H1 (cell line): ENCODE data around the gene ENTPD6. TPM values are rescaled to one million over a fixed set of nuclear protein-coding genes. Genes with fewer than 3 reads are reported as not detected.

Source experiments
- CTCF ChIA-PET: fragments of 300-600 bp; sonication (Branson Sonifier 250); formaldehyde crosslinking; loops from one replicate; lab custom pipeline; 2021; ENCODE audit not compliant: partially characterized antibody; lab: Charles Lee
- POLR2A ChIA-PET: fragments of 300-600 bp; sonication (Branson Sonifier 250); formaldehyde crosslinking; loops from one replicate; lab custom pipeline; 2021; ENCODE audit warnings: inconsistent platforms; ENCODE audit not compliant: partially characterized antibody; lab: Charles Lee
- DNase-seq, 2 experiments: peaks; one replicate each; pipeline versions ENCODE4 v3.0.0 to v3.0.0-alpha.2; 2010 to 2022; ENCODE audit warnings: low spot score in 2 of 2, low read depth in 1 of 2, mixed read lengths in 1 of 2
- FAIRE-seq: peaks from 2 replicates; lab custom pipeline; 2011; peaks lifted over from hg19 to GRCh38; lab: Jason Lieb, UNC
- H2AFZ ChIP-seq: 2 replicates; pipeline ENCODE4 v1.8.1; 2012; ENCODE audit warnings: low read length, inconsistent platforms
- H2AK5ac ChIP-seq: 2 replicates; pipeline ENCODE4 v1.6.1; 2013; ENCODE audit warnings: low read depth, low read length
- H2BK120ac ChIP-seq: replicated peaks from 2 replicates; pipeline ENCODE3; 2013; ENCODE audit warnings: low read depth, low read length, inconsistent platforms
- H2BK12ac ChIP-seq: 2 replicates; pipeline ENCODE4 v1.6.1; 2013; ENCODE audit warnings: low read depth, low read length
- H2BK15ac ChIP-seq: 2 replicates; pipeline ENCODE4 v1.6.1; 2013; ENCODE audit warnings: low read length
- H2BK20ac ChIP-seq: 2 replicates; pipeline ENCODE4 v1.6.1; 2013; ENCODE audit warnings: low read length
- H2BK5ac ChIP-seq: 2 replicates; pipeline ENCODE4 v1.6.1; 2013; ENCODE audit warnings: low read depth, low read length
- H3K14ac ChIP-seq: 2 replicates; pipeline ENCODE4 v1.6.1; 2013; ENCODE audit warnings: inconsistent platforms; ENCODE audit not compliant: insufficient read length
- H3K18ac ChIP-seq: 2 replicates; pipeline ENCODE4 v1.6.1; 2013; ENCODE audit warnings: low read length; ENCODE audit errors: extremely low read depth
- H3K23ac ChIP-seq: 2 replicates; pipeline ENCODE4 v1.6.1; 2013; ENCODE audit warnings: inconsistent platforms; ENCODE audit not compliant: insufficient read length
- H3K23me2 ChIP-seq: 2 replicates; pipeline ENCODE4 v1.6.1; 2013; ENCODE audit warnings: low read depth, low read length
- H3K27ac ChIP-seq: 2 replicates; pipeline ENCODE4 v1.6.1; 2011; ENCODE audit warnings: low read depth, low read length, inconsistent platforms
- H3K27me3 ChIP-seq, 4 experiments: replicated peaks in 1 of 4; 1 replicate in 1 of 4; 2 replicates in 3 of 4; pipeline versions ENCODE4 v1.6.1 to v1.8.1; 2011 to 2013; ENCODE audit warnings: low read length in 3 of 4, mild to moderate bottlenecking in 3 of 4, inconsistent platforms in 2 of 4, mixed read lengths in 2 of 4, moderate library complexity in 1 of 4; ENCODE audit not compliant: control insufficient read depth in 3 of 4, insufficient read depth in 3 of 4; ENCODE audit errors: extremely low read depth in 1 of 4
- H3K36me3 ChIP-seq, 4 experiments: 2 replicates each; pipeline versions ENCODE4 v1.6.1 to v1.8.1; 2011 to 2013; ENCODE audit warnings: mild to moderate bottlenecking in 4 of 4, low read length in 3 of 4, moderate library complexity in 2 of 4, control low read depth in 1 of 4, inconsistent platforms in 1 of 4; ENCODE audit not compliant: insufficient read depth in 4 of 4, control insufficient read depth in 2 of 4
- H3K4ac ChIP-seq: replicated peaks from 2 replicates; pipeline ENCODE3; 2013; ENCODE audit warnings: low read length, low read depth, mixed read lengths, inconsistent platforms; ENCODE audit not compliant: insufficient read length
- H3K4me1 ChIP-seq, 4 experiments: replicated peaks in 1 of 4; 1 replicate in 1 of 4; 2 replicates in 3 of 4; pipeline versions ENCODE4 v1.6.1 to v1.8.1; 2011 to 2013; ENCODE audit warnings: low read length in 3 of 4, inconsistent platforms in 2 of 4, mixed read lengths in 1 of 4; ENCODE audit not compliant: insufficient read depth in 4 of 4, control insufficient read depth in 3 of 4
- H3K4me2 ChIP-seq, 2 experiments: 2 replicates each; pipeline versions ENCODE4 v1.6.1 to v1.8.1; 2011 to 2013; ENCODE audit warnings: low read depth in 2 of 2, low read length in 2 of 2, control low read depth in 1 of 2, inconsistent platforms in 1 of 2, mild to moderate bottlenecking in 1 of 2; ENCODE audit not compliant: insufficient read depth in 1 of 2
- H3K4me3 ChIP-seq, 4 experiments: fragments of 200-600, 300-600 bp in 1 of 4; sonication (generic), shearing (Covaris generic), sonication (Bioruptor Twin) in 1 of 4; 2 replicates each; pipeline versions ENCODE4 v1.5.1 to v1.8.1; 2011 to 2016; ENCODE audit warnings: low read length in 4 of 4, low read depth in 3 of 4, control low read depth in 2 of 4, inconsistent platforms in 2 of 4, mild to moderate bottlenecking in 2 of 4, mixed read lengths in 1 of 4, moderate library complexity in 1 of 4; ENCODE audit not compliant: insufficient read depth in 2 of 4; ENCODE audit errors: extremely low read depth in 1 of 4
- H3K56ac ChIP-seq: replicated peaks from 2 replicates; pipeline ENCODE3; 2013; ENCODE audit warnings: low read depth, mild to moderate bottlenecking, mixed read lengths, low read length, inconsistent platforms; ENCODE audit not compliant: insufficient read length
- H3K79me1 ChIP-seq: 2 replicates; pipeline ENCODE4 v1.6.1; 2013; ENCODE audit warnings: low read depth, low read length, control low read depth
- H3K79me2 ChIP-seq, 2 experiments: 2 replicates each; pipeline versions ENCODE4 v1.6.1 to v1.8.1; 2012 to 2013; ENCODE audit warnings: low read length in 2 of 2, mild to moderate bottlenecking in 2 of 2, inconsistent platforms in 1 of 2; ENCODE audit not compliant: insufficient read depth in 2 of 2, control insufficient read depth in 1 of 2
- H3K9ac ChIP-seq, 4 experiments: replicated peaks in 1 of 4; 1 replicate in 1 of 4; 2 replicates in 3 of 4; pipeline versions ENCODE4 v1.6.1 to v1.8.1; 2011 to 2013; ENCODE audit warnings: low read depth in 3 of 4, low read length in 3 of 4, control low read depth in 2 of 4, mild to moderate bottlenecking in 2 of 4, moderate library complexity in 2 of 4, inconsistent platforms in 1 of 4; ENCODE audit errors: extremely low read depth in 1 of 4
- H3K9me3 ChIP-seq, 2 experiments: 2 replicates each; pipeline versions ENCODE4 v1.6.1 to v1.8.1; 2012 to 2013; ENCODE audit warnings: mild to moderate bottlenecking in 2 of 2, moderate library complexity in 2 of 2, control low read depth in 1 of 2, inconsistent platforms in 1 of 2, low read depth in 1 of 2, low read length in 1 of 2, mixed read lengths in 1 of 2; ENCODE audit not compliant: insufficient read depth in 2 of 2
- H4K20me1 ChIP-seq, 2 experiments: replicated peaks in 1 of 2; 2 replicates each; pipeline versions ENCODE3 to v1.8.1; 2011 to 2013; ENCODE audit warnings: inconsistent platforms in 2 of 2, low read length in 2 of 2, mild to moderate bottlenecking in 1 of 2; ENCODE audit not compliant: insufficient read depth in 2 of 2, control insufficient read depth in 1 of 2
- H4K5ac ChIP-seq: 2 replicates; pipeline ENCODE4 v1.6.1; 2013; ENCODE audit warnings: low read length, low read depth, mixed read lengths, inconsistent platforms; ENCODE audit not compliant: insufficient read length
- H4K8ac ChIP-seq: 2 replicates; pipeline ENCODE4 v1.8.0; 2013; ENCODE audit warnings: mild to moderate bottlenecking, moderate library complexity, low read length, inconsistent platforms; ENCODE audit not compliant: insufficient read depth; ENCODE audit errors: extremely low read depth
- H4K91ac ChIP-seq: replicated peaks from 2 replicates; pipeline ENCODE3; 2013; ENCODE audit warnings: low read length, mixed read lengths, inconsistent platforms; ENCODE audit not compliant: insufficient read length
- WGBS, 2 experiments: shearing (Covaris generic) in 1 of 2; methylation state at CpG; one replicate each; pipeline versions ENCODE4 v1.1.6 to v1.1.7; 2013 to 2015; ENCODE audit warnings: low lambda C conversion rate in 2 of 2, mixed read lengths in 2 of 2, inconsistent platforms in 1 of 2, low coverage in 1 of 2, missing lambda C conversion rate in 1 of 2; ENCODE audit not compliant: insufficient replicate concordance in 2 of 2, insufficient coverage in 1 of 2, insufficient read length in 1 of 2; ENCODE audit errors: extremely low coverage in 1 of 2, missing lambda C conversion rate in 1 of 2; 5-methylcytosine and 5-hydroxymethylcytosine counted together
- polyA plus RNA-seq, 7 experiments: library from polyadenylated mRNA; depleted of rRNA in 3 of 7; stranded (reverse) in 5 of 7; unstranded in 2 of 7; fragments of >200 nt in 5 of 7; fragments of 200-250 nt in 2 of 7; gene quantifications; 1 replicate in 5 of 7; 2 replicates in 1 of 7; 4 replicates in 1 of 7; pipeline versions ENCODE4 v1.2.1 to v1.2.3, GENCODE V29; 2011 to 2013; ENCODE audit warnings: missing spikeins in 2 of 7, mixed read lengths in 2 of 7
- total RNA-seq: library from RNA; stranded (reverse); fragmentation: NEBNext Ultra II Directional; extraction: Animal tissue kit (Norgen Biotek cat#: 25700); gene quantifications from 2 replicates; pipeline ENCODE4 v1.2.1, GENCODE V29; 2021

The ENTPD6 gene
- total and polyA plus RNA-seq, 2 of the 8 experiments (the other 6 are each of a cell fraction or from before 2014, with no cell fraction given), result 47.8 to 57.3 TPM

GRCh38 chr20:25211273-25211672, 15.8 kb downstream of the ENTPD6 start:
- DNase-seq (no peak), FAIRE-seq (no peak)
- Histone ChIP-seq H4K5ac (no peak overlapping the region), H4K20me1 (peaks cover 0 to 2% of the 10 kb centered on the region in 2 experiments), H2AK5ac (no peak overlapping the region), H3K79me2 (no peaks in the 10 kb centered on the region), H2BK20ac (no peak overlapping the region), H3K4ac (no peak overlapping the region), H3K9me3 (no peaks in the 10 kb centered on the region), H2BK120ac (no peak overlapping the region), H2BK15ac (no peak overlapping the region), H3K79me1 (no peaks in the 10 kb centered on the region), H3K23me2 (no peaks in the 10 kb centered on the region), H3K4me1 (no peaks in the 10 kb centered on the region), H2AFZ (no peak overlapping the region), H4K91ac (no peak overlapping the region), H3K23ac (no peak overlapping the region), H3K9ac (no peak overlapping the region), H3K18ac (no peak overlapping the region), H3K4me3 (no peak overlapping the region), H3K27me3 (no peaks in the 10 kb centered on the region), H3K56ac (no peak overlapping the region), H3K27ac (no peak overlapping the region), H3K14ac (no peak overlapping the region), H3K36me3 (peaks cover 0 to 5% (median 2%) of the 10 kb centered on the region in 4 experiments; a peak in 3 of 8 replicates), H4K8ac (no peak overlapping the region), H2BK12ac (no peak overlapping the region), H2BK5ac (no peak overlapping the region), H3K4me2 (no peak overlapping the region)
- WGBS, 2 experiments, result 86% methylated on average over 7 of the region's 7 CpGs; no CpG with 5 or more reads in 1 of the 2 experiments
- CTCF ChIA-PET, result interaction anchor here (0.6 to 0.7 kb wide), 2 partner anchors 227 to 479 kb away, joined by 3 to 5 read pairs; no protein-coding TSS in a partner anchor
- POLR2A ChIA-PET, result no interaction called here
